OCI-LY7 (cell line): ENCODE results near the gene SLC25A44. TPM values are rescaled to one million over a fixed set of nuclear protein-coding genes. Genes with fewer than 3 reads are reported as not detected.

Experiments used
- BruUV-seq: library from RNA; stranded (reverse); fragments of 400-500 nt; replicated peaks from 2 replicates; lab custom pipeline; 2021; lab: Mats Ljungman, UMichigan
- CTCF ChIA-PET: fragments of 300-600 bp; sonication (Branson Sonifier 250); formaldehyde crosslinking; loops from one replicate; lab custom pipeline; 2022; ENCODE audit warnings: antibody characterized with exemption; ENCODE audit not compliant: unreplicated experiment; lab: Charles Lee
- POLR2A ChIA-PET: fragments of 300-600 bp; sonication (Branson Sonifier 250); formaldehyde crosslinking; loops from one replicate; lab custom pipeline; 2022; ENCODE audit warnings: antibody characterized with exemption; lab: Charles Lee
- DNase-seq: peaks from one replicate; pipeline ENCODE4 v3.0.0-alpha.2; 2015; ENCODE audit warnings: low spot score
- H2AFZ ChIP-seq: fragments of 200-600 bp; sonication (generic), shearing (Covaris generic); 2 replicates; pipeline ENCODE4 v1.6.1; 2014; ENCODE audit warnings: mild to moderate bottlenecking, antibody characterized with exemption, low read length, moderate library complexity
- H3K27ac ChIP-seq: fragments of 200-600 bp; sonication (generic); 2 replicates; pipeline ENCODE4 v1.5.1; 2014; ENCODE audit warnings: mixed run types, low read depth, mild to moderate bottlenecking, moderate library complexity, low read length, inconsistent platforms; ENCODE audit not compliant: poor library complexity, severe bottlenecking
- H3K36me3 ChIP-seq: fragments of 200-600 bp; sonication (generic); 2 replicates; pipeline ENCODE4 v1.6.1; 2014; ENCODE audit warnings: mild to moderate bottlenecking, antibody characterized with exemption, low read length, moderate library complexity, mixed read lengths; ENCODE audit not compliant: insufficient read depth
- H3K4me1 ChIP-seq: fragments of 200-600 bp; sonication (generic); 2 replicates; pipeline ENCODE4 v1.5.1; 2014; ENCODE audit warnings: mild to moderate bottlenecking, low read length; ENCODE audit not compliant: insufficient read depth, poor library complexity, severe bottlenecking
- H3K4me2 ChIP-seq: fragments of 200-600 bp; sonication (generic); 2 replicates; pipeline ENCODE4 v1.6.1; 2014; ENCODE audit warnings: mild to moderate bottlenecking, low read length
- H3K4me3 ChIP-seq: fragments of 200-600 bp; sonication (generic); 2 replicates; pipeline ENCODE4 v1.5.1; 2014; ENCODE audit warnings: mild to moderate bottlenecking, low read depth, low read length; ENCODE audit not compliant: poor library complexity, severe bottlenecking
- H3K79me2 ChIP-seq: fragments of 200-600 bp; sonication (generic); 2 replicates; pipeline ENCODE4 v1.6.1; 2016; ENCODE audit warnings: low read depth, mild to moderate bottlenecking, low read length, moderate library complexity, mixed read lengths; ENCODE audit not compliant: insufficient read depth
- H3K9me2 ChIP-seq: fragments of 200-600 bp; sonication (generic); 2 replicates; pipeline ENCODE4 v1.6.1; 2016; ENCODE audit warnings: mild to moderate bottlenecking, low read length, mixed read lengths; ENCODE audit not compliant: insufficient read depth
- H3K9me3 ChIP-seq: fragments of 200-600 bp; sonication (generic); 2 replicates; pipeline ENCODE4 v1.6.1; 2014; ENCODE audit warnings: mild to moderate bottlenecking, mixed run types, low read length, mixed read lengths
- H4K20me1 ChIP-seq: fragments of 200-600 bp; sonication (generic); 2 replicates; pipeline ENCODE4 v1.6.1; 2014; ENCODE audit warnings: mild to moderate bottlenecking, antibody characterized with exemption, low read length, moderate library complexity, mixed read lengths; ENCODE audit not compliant: insufficient read depth
- EZH2phosphoT487 ChIP-seq: fragments of 200-600 bp; sonication (generic); IDR thresholded peaks from 2 replicates; pipeline ENCODE4 v1.6.1; 2018; ENCODE audit warnings: low read depth, borderline replicate concordance, mild to moderate bottlenecking, mixed run types, antibody characterized with exemption, low read length, moderate library complexity, mixed read lengths
- intact Hi-C: fragments of 100-400 bp; cut with micrococcal nuclease; formaldehyde crosslinking; loops from one replicate; pipeline ENCODE4 v1.10.0; 2022; ENCODE audit not compliant: unreplicated experiment
- total RNA-seq, 2 experiments: library from RNA; depleted of rRNA in 1 of 2; stranded (reverse); fragments of >200 nt in 1 of 2; shearing (Covaris generic) in 1 of 2; gene quantifications; 2 replicates each; pipeline ENCODE4 v1.2.3, GENCODE V29; 2014 to 2022
- TF ChIP-seq, protein P1 (sequence below): fragments of 200-600 bp; sonication (generic); conservative IDR thresholded peaks from 2 replicates; pipeline ENCODE4 v1.5.1; 2014; ENCODE audit warnings: mild to moderate bottlenecking, antibody characterized with exemption, low read length, moderate library complexity, mixed read lengths

The SLC25A44 gene
- total RNA-seq, 2 experiments from 2014 or later: 11.0 to 22.5 TPM

DNA sequence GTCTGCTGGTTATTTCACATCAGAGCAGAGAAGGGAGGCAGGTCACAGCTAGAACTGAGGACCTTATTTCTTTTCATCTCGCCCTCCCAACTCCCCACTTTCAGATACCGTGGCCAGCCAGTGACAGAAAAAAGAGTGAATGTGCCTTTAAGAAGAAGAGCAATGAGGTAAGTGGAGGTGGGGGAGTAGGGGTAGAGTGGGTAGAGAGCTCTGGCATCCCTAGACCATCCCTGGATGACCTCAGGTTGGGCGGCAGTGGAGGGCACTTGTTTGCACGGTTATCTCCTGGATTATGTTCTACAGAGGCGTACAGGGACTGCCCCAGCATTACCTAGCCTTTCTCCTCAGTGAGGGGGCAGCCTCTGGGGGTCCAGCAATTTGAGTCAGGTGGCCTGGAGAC lies 35.9 kb upstream of the SLC25A44 start:
- Histone ChIP-seq H3K4me1 (peaks cover 61% of the 10 kb centered on the region), H3K27ac (peak overlapping the region; percentile 95), H4K20me1 (no peaks in the 10 kb centered on the region)

DNA sequence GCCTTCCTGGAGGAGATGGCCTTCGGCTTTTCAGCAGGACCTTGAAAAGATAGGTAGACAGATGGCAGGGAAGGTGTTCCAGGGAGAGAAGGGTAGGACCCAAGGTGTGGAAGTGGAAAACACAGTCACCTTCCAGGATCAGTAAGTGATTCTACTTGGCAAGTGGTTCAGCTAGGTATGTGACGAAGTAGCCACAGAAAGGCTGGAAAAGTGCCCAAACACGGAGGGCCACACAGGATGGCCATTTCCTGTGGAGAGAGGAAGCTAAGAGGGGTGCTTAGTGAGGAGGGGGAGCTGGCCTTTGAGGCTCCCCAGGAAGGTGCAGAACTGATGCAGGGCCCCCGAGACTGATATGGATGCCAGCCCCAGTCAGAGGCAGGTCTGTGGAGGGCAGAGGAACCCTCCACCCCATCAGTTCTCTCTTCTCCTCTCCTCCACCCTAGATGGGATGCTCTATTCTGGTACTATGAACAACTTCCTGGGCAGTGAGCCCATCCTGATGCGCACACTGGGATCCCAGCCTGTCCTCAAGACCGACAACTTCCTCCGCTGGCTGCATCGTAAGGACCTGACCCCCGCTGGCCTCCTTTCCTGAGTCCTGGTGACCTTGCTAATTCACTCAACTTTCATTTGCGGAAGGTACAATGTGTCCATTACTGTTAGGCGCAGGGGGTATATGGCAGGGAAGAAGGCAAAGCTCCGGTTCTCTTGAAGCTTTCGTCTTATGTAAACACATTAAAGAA lies 33.7 kb upstream of the SLC25A44 start:
- Histone ChIP-seq H3K36me3 (peaks cover 85% of the 10 kb centered on the region), H3K4me3 (no peak overlapping the region), H3K79me2 (peaks cover 40% of the 10 kb centered on the region), H2AFZ (no peak overlapping the region), H3K27ac (peak overlapping the region; percentile 95), H3K9me2 (no peaks in the 10 kb centered on the region), H4K20me1 (no peaks in the 10 kb centered on the region), H3K4me2 (no peak overlapping the region), H3K9me3 (peaks cover 2% of the 10 kb centered on the region; the same call in 1 of the 2 replicates), H3K4me1 (peaks cover 50% of the 10 kb centered on the region)
- intact Hi-C loops: loop anchor here (5.0 kb wide), 1 partner anchor 342 kb away; the partner anchor contains the start of gene MEF2D
- DNase-seq: no peak
- no TSS peak for BruUV-seq
- CTCF ChIA-PET: no interaction called here
- POLR2A ChIA-PET: interaction anchor here (0.8 to 1.6 kb wide), 2 partner anchors 10 to 13 kb away, joined by 4 read pairs; no protein-coding TSS in a partner anchor
- no peak for TF ChIP-seq EZH2phosphoT487
- TF ChIP-seq, protein P1, sequence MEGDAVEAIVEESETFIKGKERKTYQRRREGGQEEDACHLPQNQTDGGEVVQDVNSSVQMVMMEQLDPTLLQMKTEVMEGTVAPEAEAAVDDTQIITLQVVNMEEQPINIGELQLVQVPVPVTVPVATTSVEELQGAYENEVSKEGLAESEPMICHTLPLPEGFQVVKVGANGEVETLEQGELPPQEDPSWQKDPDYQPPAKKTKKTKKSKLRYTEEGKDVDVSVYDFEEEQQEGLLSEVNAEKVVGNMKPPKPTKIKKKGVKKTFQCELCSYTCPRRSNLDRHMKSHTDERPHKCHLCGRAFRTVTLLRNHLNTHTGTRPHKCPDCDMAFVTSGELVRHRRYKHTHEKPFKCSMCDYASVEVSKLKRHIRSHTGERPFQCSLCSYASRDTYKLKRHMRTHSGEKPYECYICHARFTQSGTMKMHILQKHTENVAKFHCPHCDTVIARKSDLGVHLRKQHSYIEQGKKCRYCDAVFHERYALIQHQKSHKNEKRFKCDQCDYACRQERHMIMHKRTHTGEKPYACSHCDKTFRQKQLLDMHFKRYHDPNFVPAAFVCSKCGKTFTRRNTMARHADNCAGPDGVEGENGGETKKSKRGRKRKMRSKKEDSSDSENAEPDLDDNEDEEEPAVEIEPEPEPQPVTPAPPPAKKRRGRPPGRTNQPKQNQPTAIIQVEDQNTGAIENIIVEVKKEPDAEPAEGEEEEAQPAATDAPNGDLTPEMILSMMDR: no peak

More for the DNA sequence above, 35.9 kb upstream of the SLC25A44 start:
- H3K9me3 ChIP-seq: no peaks in the 10 kb centered on the region
- no peak for DNase-seq
- H3K4me2 ChIP-seq: peak overlapping the region; percentile 85
- CTCF ChIA-PET: interaction anchor here (0.9 kb wide), 1 partner anchor 67 kb away, joined by 3 read pairs; no protein-coding TSS in a partner anchor
- H3K9me2 ChIP-seq: no peaks in the 10 kb centered on the region
- TF ChIP-seq EZH2phosphoT487: no peak
- TF ChIP-seq, protein P1: no peak
- POLR2A ChIA-PET: interaction anchor here (0.5 to 3.5 kb wide), 6 partner anchors 8 to 160 kb away, joined by 3 to 22 read pairs (median 3); partner anchors contain the start of genes PMF1 and SLC25A44
- TSS peak; percentile 51 for BruUV-seq
- peaks cover 60% of the 10 kb centered on the region for H3K79me2 ChIP-seq
- H2AFZ ChIP-seq: no peak overlapping the region
- intact Hi-C loops: loop anchor here (1.0 to 5.0 kb wide), 4 partner anchors 10 to 344 kb away; partner anchors contain the start of genes MEF2D and PMF1
- H3K36me3 ChIP-seq: peaks cover 69% of the 10 kb centered on the region
- peak overlapping the region; percentile 78 for H3K4me3 ChIP-seq
